Activated CD8-positive, alpha-beta T cell treated with anti-CD3 and anti-CD28 coated beads for 36 hours (primary cell): Measurements from ENCODE around the gene SRGAP1. TPM values are rescaled to one million over a fixed set of nuclear protein-coding genes. Genes with fewer than 3 reads are reported as not detected.

ENCODE experiments used
- ATAC-seq: fragments of 200-7000 bp; cut with Tn5 transposase; one replicate; pipeline ENCODE4 v1.10.0; 2021; ENCODE audit warnings: mild to moderate bottlenecking, moderate library complexity
- CTCF ChIA-PET: fragments of 350-600 bp; sonication (Branson Sonifier 250); formaldehyde crosslinking; loops from one replicate; lab custom pipeline; 2021; ENCODE audit warnings: antibody characterized with exemption; lab: Charles Lee
- POLR2A ChIA-PET: fragments of 350-600 bp; sonication (Branson Sonifier 250); formaldehyde crosslinking; loops from one replicate; lab custom pipeline; 2021; ENCODE audit warnings: antibody characterized with exemption; lab: Charles Lee
- DNase-seq: peaks from one replicate; pipeline ENCODE4 v3.0.0-alpha.2; 2020
- H3K27ac Mint-ChIP-seq: one replicate; pipeline ENCODE4 v1.8.0; 2021; ENCODE audit warnings: mild to moderate bottlenecking, mixed read lengths
- H3K27me3 Mint-ChIP-seq: one replicate; pipeline ENCODE4 v1.8.0; 2021; ENCODE audit warnings: mixed read lengths
- H3K36me3 Mint-ChIP-seq: one replicate; pipeline ENCODE4 v1.8.0; 2021; ENCODE audit warnings: low read depth, mixed read lengths
- H3K4me1 Mint-ChIP-seq: one replicate; pipeline ENCODE4 v1.8.0; 2021; ENCODE audit warnings: low read depth, mixed read lengths
- H3K4me3 Mint-ChIP-seq: one replicate; pipeline ENCODE4 v1.8.0; 2021; ENCODE audit warnings: mild to moderate bottlenecking, moderate library complexity, mixed read lengths
- H3K9me3 Mint-ChIP-seq: one replicate; pipeline ENCODE4 v1.8.0; 2021; ENCODE audit warnings: mixed read lengths
- intact Hi-C: fragments of 100-400 bp; cut with micrococcal nuclease; formaldehyde crosslinking; loops from one replicate; pipeline ENCODE4 v1.10.0; 2022
- total RNA-seq, 2 experiments: library from RNA; stranded (reverse); gene quantifications; one replicate each; pipeline ENCODE4 v1.2.3, GENCODE V29; 2021
- TF ChIP-seq, protein P1 (sequence below): fragments of 200-600 bp; IDR thresholded peaks from one replicate; pipeline ENCODE4 v1.8.0; 2022; ENCODE audit warnings: antibody characterized with exemption, mild to moderate bottlenecking

SRGAP1 gene
- total RNA-seq, 2 experiments from 2014 or later: 0.02 to 0.07 TPM

DNA sequence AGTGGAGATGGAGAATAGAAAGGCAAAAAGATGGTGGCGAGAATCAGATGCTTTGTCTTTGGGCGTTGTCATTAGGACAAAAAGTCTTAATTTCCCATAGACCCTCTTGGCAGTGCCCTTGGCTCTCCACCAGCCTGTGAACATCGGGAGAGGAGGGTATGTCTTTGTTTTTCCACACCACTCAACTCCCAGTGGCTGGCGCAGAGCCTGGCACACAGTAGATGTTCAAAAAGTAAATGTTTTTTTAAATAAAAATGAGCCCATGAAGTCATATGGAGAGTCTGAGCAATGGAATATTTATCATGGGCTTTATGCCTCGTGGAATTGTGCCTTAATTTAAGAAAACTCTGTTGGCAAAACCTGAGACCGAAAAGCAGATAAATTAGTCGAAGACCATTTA is 90.4 kb downstream of the SRGAP1 start:
- Mint-ChIP-seq H3K4me1 (no peaks in the 10 kb centered on the region), H3K4me3 (no peak overlapping the region), H3K27ac (no peak overlapping the region), H3K27me3 (peaks cover 6% of the 10 kb centered on the region), H3K9me3 (no peaks in the 10 kb centered on the region), H3K36me3 (no peaks in the 10 kb centered on the region)
- ChIA-PET CTCF (no interaction called here), POLR2A (no interaction called here)
- DNase-seq: no peak
- ATAC-seq: no peak
- intact Hi-C loops: no loop called here
- TF ChIP-seq, protein P1, sequence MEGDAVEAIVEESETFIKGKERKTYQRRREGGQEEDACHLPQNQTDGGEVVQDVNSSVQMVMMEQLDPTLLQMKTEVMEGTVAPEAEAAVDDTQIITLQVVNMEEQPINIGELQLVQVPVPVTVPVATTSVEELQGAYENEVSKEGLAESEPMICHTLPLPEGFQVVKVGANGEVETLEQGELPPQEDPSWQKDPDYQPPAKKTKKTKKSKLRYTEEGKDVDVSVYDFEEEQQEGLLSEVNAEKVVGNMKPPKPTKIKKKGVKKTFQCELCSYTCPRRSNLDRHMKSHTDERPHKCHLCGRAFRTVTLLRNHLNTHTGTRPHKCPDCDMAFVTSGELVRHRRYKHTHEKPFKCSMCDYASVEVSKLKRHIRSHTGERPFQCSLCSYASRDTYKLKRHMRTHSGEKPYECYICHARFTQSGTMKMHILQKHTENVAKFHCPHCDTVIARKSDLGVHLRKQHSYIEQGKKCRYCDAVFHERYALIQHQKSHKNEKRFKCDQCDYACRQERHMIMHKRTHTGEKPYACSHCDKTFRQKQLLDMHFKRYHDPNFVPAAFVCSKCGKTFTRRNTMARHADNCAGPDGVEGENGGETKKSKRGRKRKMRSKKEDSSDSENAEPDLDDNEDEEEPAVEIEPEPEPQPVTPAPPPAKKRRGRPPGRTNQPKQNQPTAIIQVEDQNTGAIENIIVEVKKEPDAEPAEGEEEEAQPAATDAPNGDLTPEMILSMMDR: no peak

- Mint-ChIP-seq H3K27me3 (peaks cover 6% of the 10 kb centered on the region), H3K4me3 (no peak overlapping the region), H3K4me1 (no peaks in the 10 kb centered on the region), H3K9me3 (no peaks in the 10 kb centered on the region), H3K36me3 (no peaks in the 10 kb centered on the region), H3K27ac (no peak overlapping the region)
- TF ChIP-seq, protein P1: no peak
- DNase-seq: no peak
- intact Hi-C loops: no loop called here
- ChIA-PET POLR2A (no interaction called here), CTCF (no interaction called here)
- no peak for ATAC-seq
Measured at GRCh38 chr12:63935361-63935760, 90.9 kb downstream of the SRGAP1 start.

DNA sequence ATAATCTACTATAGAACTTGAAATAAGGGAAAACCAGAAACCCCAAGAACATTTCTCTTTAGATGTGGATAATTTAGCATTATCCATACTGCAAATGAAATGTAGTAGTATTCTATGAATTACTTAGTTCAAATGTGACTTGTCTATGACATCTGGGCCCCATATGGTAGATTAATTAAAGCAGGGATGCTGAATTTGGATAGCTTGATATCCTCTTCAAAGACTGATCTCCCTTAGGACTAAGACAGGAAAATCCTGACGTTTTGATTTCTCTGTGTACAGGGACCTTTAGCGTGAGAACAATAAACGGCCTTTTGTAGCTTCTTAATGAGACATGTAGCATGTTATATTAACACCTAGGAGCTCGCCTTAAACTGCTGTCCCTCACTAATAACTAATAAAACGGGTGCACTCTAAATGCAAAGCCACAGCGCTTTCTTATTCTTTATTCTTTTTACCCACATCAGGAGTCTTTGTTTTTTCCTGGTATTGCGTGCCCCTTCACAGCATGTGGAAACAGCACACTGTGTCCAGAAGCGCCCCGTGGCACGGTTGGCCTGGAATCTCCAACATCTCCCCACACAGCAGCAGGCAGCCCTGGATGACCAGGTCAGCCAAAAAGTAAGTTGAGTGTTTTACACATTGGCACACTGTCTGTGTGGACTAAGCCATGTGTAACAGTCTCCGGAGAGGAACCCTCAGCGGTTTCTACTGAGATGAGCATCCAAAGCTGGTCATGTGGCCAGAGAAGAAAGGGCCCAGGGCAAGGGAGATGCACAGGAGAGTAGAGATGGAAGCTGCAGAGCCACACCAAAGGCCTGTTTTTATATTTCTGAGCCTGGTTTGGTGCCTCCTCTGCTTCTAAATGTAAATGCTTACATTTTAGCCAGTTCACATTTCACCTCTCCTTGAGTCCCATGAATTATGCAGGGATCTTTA is 93.1 kb downstream of the SRGAP1 start:
- H3K4me1 Mint-ChIP-seq: no peaks in the 10 kb centered on the region
- ATAC-seq: no peak
- H3K4me3 Mint-ChIP-seq: no peak overlapping the region
- intact Hi-C loops: no loop called here
- ChIA-PET POLR2A (interaction anchor here (0.8 kb wide), 1 partner anchor 584 kb away, joined by 3 read pairs; no protein-coding TSS in a partner anchor), CTCF (no interaction called here)
- no peaks in the 10 kb centered on the region for H3K9me3 Mint-ChIP-seq
- no peaks in the 10 kb centered on the region for H3K36me3 Mint-ChIP-seq
- no peak for DNase-seq
- H3K27me3 Mint-ChIP-seq: peaks cover 2% of the 10 kb centered on the region
- TF ChIP-seq, protein P1: no peak
- no peak overlapping the region for H3K27ac Mint-ChIP-seq

DNA sequence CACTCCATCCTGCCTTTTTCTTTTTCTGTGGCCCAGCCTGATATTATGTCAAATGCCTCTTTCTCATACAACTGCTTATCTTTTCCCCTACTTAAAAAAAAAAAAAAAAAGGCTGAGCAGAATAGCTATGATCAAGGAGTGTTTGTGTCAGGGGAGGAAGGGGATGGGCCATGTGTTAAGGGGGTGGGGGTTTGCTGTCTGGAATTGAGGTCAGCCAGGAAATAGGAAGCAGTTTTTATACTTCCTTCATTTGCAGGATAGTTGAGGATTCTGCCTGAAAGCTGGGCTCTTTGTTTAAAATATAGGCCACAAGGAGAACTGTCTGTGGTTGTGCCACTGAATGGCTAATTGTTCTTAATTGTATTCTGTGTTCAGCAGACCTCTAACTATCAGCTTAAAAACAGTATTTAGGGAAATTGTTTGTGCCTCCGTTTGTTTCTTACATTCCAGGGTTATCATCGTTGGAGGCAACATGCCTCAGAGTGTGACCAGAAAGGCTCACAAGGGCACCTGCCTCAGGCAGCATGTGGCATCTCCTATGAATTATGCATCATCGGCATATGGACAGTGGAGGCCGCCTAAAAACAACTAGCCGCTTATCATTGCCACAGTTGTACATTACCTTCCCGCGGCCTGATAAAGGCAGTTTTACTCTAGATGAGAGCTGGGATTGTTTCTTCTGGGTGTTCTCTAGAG is 96.0 kb downstream of the SRGAP1 start:
- intact Hi-C loops: no loop called here
- DNase-seq (no peak), ATAC-seq (no peak)
- H3K27me3 Mint-ChIP-seq: no peaks in the 10 kb centered on the region
- no peak overlapping the region for H3K4me3 Mint-ChIP-seq
- CTCF ChIA-PET: no interaction called here
- H3K4me1 Mint-ChIP-seq: no peaks in the 10 kb centered on the region
- H3K36me3 Mint-ChIP-seq: no peaks in the 10 kb centered on the region
- POLR2A ChIA-PET: no interaction called here
- TF ChIP-seq, protein P1: no peak
- H3K27ac Mint-ChIP-seq: no peak overlapping the region
- no peaks in the 10 kb centered on the region for H3K9me3 Mint-ChIP-seq
